Measurements from ENCODE around the gene PLCB1.

DNA sequence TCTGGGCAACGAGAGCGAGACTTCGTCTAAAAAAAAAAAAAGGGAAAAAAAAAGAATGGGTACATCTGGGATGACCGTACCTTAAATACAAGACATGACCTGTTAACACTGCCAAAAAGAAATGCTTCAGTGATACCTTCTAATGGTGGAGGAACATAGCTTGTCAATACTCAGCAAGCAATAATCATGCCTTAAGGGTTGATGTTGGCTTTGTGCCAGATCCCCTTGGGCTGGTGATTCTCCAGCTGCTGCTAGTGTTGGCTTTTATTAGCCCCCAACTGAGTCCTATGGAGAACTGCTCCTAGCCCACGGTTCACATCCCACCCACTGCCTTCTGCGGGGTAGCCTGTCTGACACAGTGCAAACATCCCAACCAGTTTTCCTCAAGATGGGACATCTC is 134.9 kb downstream of the PLCB1 start:
- TF ChIP-seq CTCF (conservative IDR thresholded peaks at IDR 0.05 in 1 of 2, IDR thresholded peaks at IDR 0.05 in 1 of 2; ENCODE audit: low read depth in 1 of 2, low read length in 2 of 2) (no peak), EZH2 (IDR thresholded peaks at IDR 0.05; ENCODE audit: low read length, missing control alignments) (no peak)
